Astrocyte (in vitro differentiated cells and primary cell): ENCODE measurements around the gene TNXB. TPM values are rescaled to one million over a fixed set of nuclear protein-coding genes. Genes with fewer than 3 reads are reported as not detected.

ENCODE experiments used
- DNase-seq: peaks from one replicate; pipeline ENCODE4 v3.0.0-alpha.2; 2010; ENCODE audit warnings: low read depth
- FAIRE-seq: peaks from 2 replicates; lab custom pipeline; 2011; peaks lifted over from hg19 to GRCh38; lab: Jason Lieb, UNC
- H2AFZ ChIP-seq: 2 replicates; pipeline ENCODE4 v1.6.0; 2012; ENCODE audit warnings: low read depth, low read length, inconsistent platforms
- H3K27ac ChIP-seq: 2 replicates; pipeline ENCODE4 v1.5.1; 2011; ENCODE audit warnings: low read depth, low read length, inconsistent platforms
- H3K27me3 ChIP-seq: 2 replicates; pipeline ENCODE4 v1.6.0; 2011; ENCODE audit warnings: low read length, inconsistent platforms; ENCODE audit not compliant: insufficient read depth
- H3K36me3 ChIP-seq: 2 replicates; pipeline ENCODE4 v1.5.1; 2011; ENCODE audit warnings: low read length, inconsistent platforms; ENCODE audit not compliant: insufficient read depth
- H3K4me1 ChIP-seq: 2 replicates; pipeline ENCODE4 v1.5.1; 2011; ENCODE audit warnings: low read length, inconsistent platforms; ENCODE audit not compliant: insufficient read depth
- H3K4me2 ChIP-seq: 2 replicates; pipeline ENCODE4 v1.6.0; 2012; ENCODE audit warnings: low read length, inconsistent platforms
- H3K4me3 ChIP-seq: 2 replicates; pipeline ENCODE4 v1.5.1; 2011; ENCODE audit warnings: low read depth, mild to moderate bottlenecking, low read length, inconsistent platforms; ENCODE audit not compliant: insufficient read depth
- H3K79me2 ChIP-seq: 2 replicates; pipeline ENCODE4 v1.6.0; 2012; ENCODE audit warnings: mild to moderate bottlenecking, low read length, inconsistent platforms; ENCODE audit not compliant: insufficient read depth
- H3K9ac ChIP-seq: 2 replicates; pipeline ENCODE4 v1.6.0; 2012; ENCODE audit warnings: mild to moderate bottlenecking, low read length, inconsistent platforms
- H3K9me3 ChIP-seq: 2 replicates; pipeline ENCODE4 v1.5.1; 2012; ENCODE audit warnings: low read depth, mild to moderate bottlenecking, low read length, inconsistent platforms; ENCODE audit not compliant: insufficient read depth
- H4K20me1 ChIP-seq: 2 replicates; pipeline ENCODE4 v1.6.0; 2012; ENCODE audit warnings: low read length, inconsistent platforms; ENCODE audit not compliant: insufficient read depth
- H3K27ac Mint-ChIP-seq: one replicate; pipeline ENCODE4 v1.8.0; 2021; ENCODE audit warnings: mild to moderate bottlenecking, mixed read lengths; ENCODE audit not compliant: unreplicated experiment
- H3K27me3 Mint-ChIP-seq: one replicate; pipeline ENCODE4 v1.8.0; 2021; ENCODE audit warnings: low read depth, mixed read lengths; ENCODE audit not compliant: unreplicated experiment
- H3K36me3 Mint-ChIP-seq: one replicate; pipeline ENCODE4 v1.8.0; 2021; ENCODE audit warnings: low read depth, mixed read lengths; ENCODE audit not compliant: unreplicated experiment
- H3K4me1 Mint-ChIP-seq: one replicate; pipeline ENCODE4 v1.8.0; 2021; ENCODE audit warnings: low read depth, mixed read lengths; ENCODE audit not compliant: unreplicated experiment
- H3K4me3 Mint-ChIP-seq: one replicate; pipeline ENCODE4 v1.8.0; 2021; ENCODE audit warnings: mild to moderate bottlenecking, moderate library complexity, mixed read lengths; ENCODE audit not compliant: unreplicated experiment
- H3K9me3 Mint-ChIP-seq: one replicate; pipeline ENCODE4 v1.8.0; 2021; ENCODE audit warnings: mild to moderate bottlenecking, mixed read lengths; ENCODE audit not compliant: unreplicated experiment
- CTCF ChIP-seq: IDR thresholded peaks from 2 replicates; pipeline ENCODE4 v1.5.1; 2011; ENCODE audit warnings: low read depth, mild to moderate bottlenecking, inconsistent platforms, low read length, moderate library complexity; ENCODE audit not compliant: insufficient read depth
- EZH2 ChIP-seq: IDR thresholded peaks from 2 replicates; pipeline ENCODE4 v1.6.1; 2012; ENCODE audit warnings: mild to moderate bottlenecking, low read length, inconsistent platforms; ENCODE audit not compliant: insufficient read depth
- total RNA-seq: library from RNA; stranded (reverse); gene quantifications from 2 replicates; pipeline ENCODE4 v1.2.1, GENCODE V29; 2021

The TNXB gene
- total RNA-seq, 1 donor from 2014 or later: 2.3 TPM

- H3K79me2 ChIP-seq: no peaks in the 10 kb centered on the region
- H3K27ac Mint-ChIP-seq: no peak overlapping the region
- H3K27me3 ChIP-seq: peaks cover 27% of the 10 kb centered on the region
- H2AFZ ChIP-seq: no peak overlapping the region
- peaks cover 4% of the 10 kb centered on the region for H3K9me3 Mint-ChIP-seq
- no peak for DNase-seq
- peaks cover 51% of the 10 kb centered on the region for H3K27me3 Mint-ChIP-seq
- peaks cover 9% of the 10 kb centered on the region for H3K4me1 ChIP-seq
- FAIRE-seq: no peak
- no peaks in the 10 kb centered on the region for H3K36me3 ChIP-seq
- peaks cover 13% of the 10 kb centered on the region for H3K4me1 Mint-ChIP-seq
- no peaks in the 10 kb centered on the region for H3K9me3 ChIP-seq
- H3K4me2 ChIP-seq: no peak overlapping the region
- no peak overlapping the region for H3K9ac ChIP-seq
- H3K4me3 Mint-ChIP-seq: no peak overlapping the region
- no peak overlapping the region for H3K27ac ChIP-seq
- H3K4me3 ChIP-seq: no peak overlapping the region
- TF ChIP-seq EZH2 (no peak), CTCF (no peak)
- H4K20me1 ChIP-seq: no peaks in the 10 kb centered on the region
- peaks cover 2% of the 10 kb centered on the region for H3K36me3 Mint-ChIP-seq
These were observed 38.2 kb downstream of the TNXB start for GRCh38 chr6:32070814-32071543.

- H3K9me3 Mint-ChIP-seq: peaks cover 3% of the 10 kb centered on the region
- H3K4me3 Mint-ChIP-seq: no peak overlapping the region
- peaks cover 2% of the 10 kb centered on the region for H3K36me3 Mint-ChIP-seq
- no peak overlapping the region for H3K27ac Mint-ChIP-seq
- Histone ChIP-seq H3K79me2 (no peaks in the 10 kb centered on the region), H4K20me1 (no peaks in the 10 kb centered on the region), H3K4me2 (no peak overlapping the region), H3K4me3 (no peak overlapping the region), H3K9me3 (no peaks in the 10 kb centered on the region), H3K9ac (no peak overlapping the region), H3K27me3 (peaks cover 29% of the 10 kb centered on the region), H3K36me3 (no peaks in the 10 kb centered on the region), H3K27ac (no peak overlapping the region), H2AFZ (no peak overlapping the region), H3K4me1 (no peaks in the 10 kb centered on the region)
- FAIRE-seq (no peak), DNase-seq (no peak)
- H3K4me1 Mint-ChIP-seq: peaks cover 4% of the 10 kb centered on the region
- TF ChIP-seq EZH2 (no peak), CTCF (no peak)
- H3K27me3 Mint-ChIP-seq: peaks cover 52% of the 10 kb centered on the region
These were observed 39.1 kb downstream of the TNXB start for GRCh38 chr6:32069878-32070515.

GRCh38 chr6:32069460-32069859, 39.7 kb downstream of the TNXB start:
- Mint-ChIP-seq H3K27me3 (peaks cover 50% of the 10 kb centered on the region), H3K4me3 (no peak overlapping the region), H3K36me3 (peaks cover 2% of the 10 kb centered on the region), H3K4me1 (no peaks in the 10 kb centered on the region), H3K9me3 (peaks cover 2% of the 10 kb centered on the region), H3K27ac (no peak overlapping the region)
- H3K9ac ChIP-seq: no peak overlapping the region
- peaks cover 30% of the 10 kb centered on the region for H3K27me3 ChIP-seq
- no peaks in the 10 kb centered on the region for H3K9me3 ChIP-seq
- TF ChIP-seq EZH2 (no peak), CTCF (no peak)
- H3K4me1 ChIP-seq: no peaks in the 10 kb centered on the region
- DNase-seq (no peak), FAIRE-seq (no peak)
- H3K4me2 ChIP-seq: no peak overlapping the region
- no peaks in the 10 kb centered on the region for H3K79me2 ChIP-seq
- no peaks in the 10 kb centered on the region for H4K20me1 ChIP-seq
- no peak overlapping the region for H3K27ac ChIP-seq
- H3K4me3 ChIP-seq: no peak overlapping the region
- no peak overlapping the region for H2AFZ ChIP-seq
- no peaks in the 10 kb centered on the region for H3K36me3 ChIP-seq
